Erythroblast (primary cell): ENCODE measurements around the gene MUC5B.

ENCODE experiments used
- DNase-seq, 2 experiments: peaks; one replicate each; lab custom pipeline; 2025; lab: John Stamatoyannopoulos, UW
- GATA1 ChIP-seq: IDR thresholded peaks from 2 replicates; pipeline ENCODE4 v1.6.1; 2011; ENCODE audit warnings: low read depth, mild to moderate bottlenecking, control low read depth, low read length, moderate library complexity
- POLR2A ChIP-seq: IDR thresholded peaks from 2 replicates; pipeline ENCODE4 v1.6.1; 2011; ENCODE audit warnings: mild to moderate bottlenecking, low read length

MUC5B gene

GRCh38 chr11:1196516-1197391, 26.1 kb upstream of the MUC5B start:
- DNase-seq, result no peak
- TF ChIP-seq POLR2A (no peak), GATA1 (no peak)

- DNase-seq, result no peak
- TF ChIP-seq GATA1 (no peak), POLR2A (no peak)
Observed at GRCh38 chr11:1197431-1197885, 25.4 kb upstream of the MUC5B start.

GRCh38 chr11:1197886-1198560, 24.8 kb upstream of the MUC5B start:
- TF ChIP-seq POLR2A (no peak), GATA1 (no peak)
- no peak for DNase-seq

GRCh38 chr11:1198561-1199240, 24.2 kb upstream of the MUC5B start:
- TF ChIP-seq POLR2A, result no peak
- TF ChIP-seq GATA1, result no peak
- DNase-seq, result no peak

GRCh38 chr11:1199241-1199750, 23.6 kb upstream of the MUC5B start:
- DNase-seq, result no peak

GRCh38 chr11:1199751-1200610, 22.9 kb upstream of the MUC5B start:
- no peak for DNase-seq
- no peak for TF ChIP-seq GATA1
- no peak for TF ChIP-seq POLR2A

More at GRCh38 chr11:1199241-1199750, 23.6 kb upstream of the MUC5B start:
- TF ChIP-seq GATA1, result no peak
- TF ChIP-seq POLR2A, result no peak

GRCh38 chr11:1200611-1201191, 22.2 kb upstream of the MUC5B start:
- no peak for TF ChIP-seq POLR2A
- no peak for TF ChIP-seq GATA1
- DNase-seq, result no peak

- peak; percentile 24 to 38 for DNase-seq
- TF ChIP-seq GATA1, result no peak
- no peak for TF ChIP-seq POLR2A
Observed at GRCh38 chr11:1201395-1202153, 21.3 kb upstream of the MUC5B start.

GRCh38 chr11:1202154-1202775, 20.6 kb upstream of the MUC5B start:
- no peak for DNase-seq
- no peak for TF ChIP-seq GATA1
- TF ChIP-seq POLR2A, result no peak

GRCh38 chr11:1202776-1203504, 19.9 kb upstream of the MUC5B start:
- peak; percentile 39 to 68 for DNase-seq

GRCh38 chr11:1203505-1204271, 19.2 kb upstream of the MUC5B start:
- no peak for DNase-seq
- TF ChIP-seq POLR2A (no peak), GATA1 (no peak)

More at GRCh38 chr11:1202776-1203504, 19.9 kb upstream of the MUC5B start:
- TF ChIP-seq GATA1, result no peak
- no peak for TF ChIP-seq POLR2A
